Vagina (tissue), 2 donors: ENCODE data around the gene HIVEP1.

Experiments
- CTCF ChIP-seq, 3 experiments: fragments of 450-650 bp in 2 of 3; fragments of 200-600 bp in 1 of 3; sonication (generic) in 1 of 3; IDR thresholded peaks; one replicate each; pipeline ENCODE4 v1.5.1; 2017 to 2019; ENCODE audit warnings: antibody characterized with exemption in 3 of 3, mild to moderate bottlenecking in 2 of 3, moderate library complexity in 2 of 3
- POLR2A ChIP-seq, 2 donors: fragments of 450-650 bp; IDR thresholded peaks; one replicate each; pipeline ENCODE4 v1.6.1; 2017; ENCODE audit warnings: antibody characterized with exemption in 2 of 2, mild to moderate bottlenecking in 2 of 2, moderate library complexity in 2 of 2
- POLR2AphosphoS5 ChIP-seq, 2 donors: sonication (generic); formaldehyde crosslinking; IDR thresholded peaks; one replicate each; pipeline ENCODE4 v1.9.0; 2017; ENCODE audit warnings: antibody characterized with exemption in 2 of 2, mild to moderate bottlenecking in 2 of 2, low read depth in 1 of 2; ENCODE audit not compliant: insufficient read depth in 1 of 2

- no peak for TF ChIP-seq POLR2A (IDR thresholded peaks at IDR 0.05)
- TF ChIP-seq CTCF (IDR thresholded peaks at IDR 0.05), result no peak
- no peak for TF ChIP-seq POLR2AphosphoS5 (IDR thresholded peaks at IDR 0.05; ENCODE audit: insufficient read depth in 1 of 2, low read depth in 1 of 2)
These were observed 8.2 kb downstream of the HIVEP1 start for GRCh38 chr6:12020187-12020791.
